MM.1S (cell line): ENCODE data around the gene GRXCR1.
A peak's percentile ranks its signal among the peaks of the same experiment; 100 is the strongest.

Experiments used
- DNase-seq: peaks from one replicate; pipeline ENCODE4 v3.0.0-alpha.2; 2015
- H2AFZ ChIP-seq: fragments of 300-600 bp; sonication (generic); 2 replicates; pipeline ENCODE4 v1.6.0; 2016; ENCODE audit warnings: antibody characterized with exemption, low read length
- H3F3A ChIP-seq: fragments of 300-600 bp; sonication (generic); 2 replicates; pipeline ENCODE4 v1.6.1; 2016; ENCODE audit warnings: mild to moderate bottlenecking, antibody characterized with exemption, low read length, moderate library complexity, mixed read lengths; ENCODE audit not compliant: insufficient read depth
- H3K27ac ChIP-seq: fragments of 300-600 bp; sonication (generic); 2 replicates; pipeline ENCODE4 v1.5.1; 2016; ENCODE audit warnings: mild to moderate bottlenecking, low read length
- H3K27me3 ChIP-seq: fragments of 300-600 bp; sonication (generic); replicated peaks from 2 replicates; pipeline ENCODE4 v1.6.0; 2016; ENCODE audit warnings: low read length; ENCODE audit not compliant: insufficient read depth
- H3K36me3 ChIP-seq: fragments of 300-600 bp; sonication (generic); replicated peaks from 2 replicates; pipeline ENCODE4 v1.6.1; 2016; ENCODE audit warnings: mild to moderate bottlenecking, low read length, mixed read lengths; ENCODE audit not compliant: insufficient read depth
- H3K4me1 ChIP-seq: fragments of 300-600 bp; sonication (generic); 2 replicates; pipeline ENCODE4 v1.6.1; 2016; ENCODE audit warnings: low read length, mixed read lengths
- H3K4me2 ChIP-seq: fragments of 300-600 bp; sonication (generic); 2 replicates; pipeline ENCODE4 v1.6.0; 2016; ENCODE audit warnings: low read depth, low read length
- H3K4me3 ChIP-seq: fragments of 300-600 bp; sonication (generic); 2 replicates; pipeline ENCODE4 v1.5.1; 2016; ENCODE audit warnings: low read length, mixed read lengths
- H3K79me2 ChIP-seq: fragments of 300-600 bp; sonication (generic); 2 replicates; pipeline ENCODE4 v1.6.1; 2016; ENCODE audit warnings: mixed run types, low read length, mixed read lengths
- H3K9ac ChIP-seq: fragments of 300-600 bp; sonication (generic); 2 replicates; pipeline ENCODE4 v1.6.1; 2016; ENCODE audit warnings: low read length, mixed read lengths
- H3K9me2 ChIP-seq: fragments of 300-600 bp; sonication (generic); replicated peaks from 2 replicates; pipeline ENCODE4 v1.6.1; 2016; ENCODE audit warnings: mild to moderate bottlenecking, low read length, mixed read lengths; ENCODE audit not compliant: insufficient read depth
- H3K9me3 ChIP-seq: fragments of 300-600 bp; sonication (generic); replicated peaks from 2 replicates; pipeline ENCODE4 v1.6.1; 2016; ENCODE audit warnings: mild to moderate bottlenecking, low read length, mixed read lengths; ENCODE audit not compliant: insufficient read depth
- H4K20me1 ChIP-seq: fragments of 300-600 bp; sonication (generic); 2 replicates; pipeline ENCODE4 v1.6.1; 2016; ENCODE audit warnings: mild to moderate bottlenecking, low read length, moderate library complexity, mixed read lengths; ENCODE audit not compliant: insufficient read depth
- CTCF ChIP-seq: fragments of 300-600 bp; sonication (generic); IDR thresholded peaks from 2 replicates; pipeline ENCODE4 v1.5.1; 2016; ENCODE audit warnings: antibody characterized with exemption, low read length, mixed read lengths
- EZH2 ChIP-seq: fragments of 300-600 bp; sonication (generic); optimal IDR thresholded peaks from 2 replicates; pipeline ENCODE3; 2017; ENCODE audit warnings: low read depth, mild to moderate bottlenecking, antibody characterized with exemption, low read length, mixed read lengths
- EZH2phosphoT487 ChIP-seq: fragments of 300-600 bp; sonication (generic); IDR thresholded peaks from 2 replicates; pipeline ENCODE4 v1.6.1; 2018; ENCODE audit warnings: antibody characterized with exemption, low read length

GRXCR1 gene

GRCh38 chr4:42892413-42892812, at the start of gene GRXCR1:
GRXCR1 (plus strand) TSS chr4:42892713; CDS start chr4:42893267, 554 bp downstream.
- Histone ChIP-seq H3K4me2 (no peak within 1 kb of the TSS), H3K9me3 (no peaks in the 10 kb centered on the region), H3K36me3 (no peaks in the 10 kb centered on the region), H3K27me3 (no peaks in the 10 kb centered on the region), H3K9ac (no peak within 1 kb of the TSS), H3K4me3 (no peak within 1 kb of the TSS), H3K9me2 (no peaks in the 10 kb centered on the region), H3K4me1 (no peaks in the 10 kb centered on the region), H2AFZ (no peak within 1 kb of the TSS), H3K27ac (no peak within 1 kb of the TSS), H3F3A (no peaks in the 10 kb centered on the region), H4K20me1 (no peaks in the 10 kb centered on the region), H3K79me2 (no peaks in the 10 kb centered on the region)
- no peak for TF ChIP-seq EZH2
- no peak for TF ChIP-seq EZH2phosphoT487
- no peak for TF ChIP-seq CTCF
- DNase-seq = no peak

DNA sequence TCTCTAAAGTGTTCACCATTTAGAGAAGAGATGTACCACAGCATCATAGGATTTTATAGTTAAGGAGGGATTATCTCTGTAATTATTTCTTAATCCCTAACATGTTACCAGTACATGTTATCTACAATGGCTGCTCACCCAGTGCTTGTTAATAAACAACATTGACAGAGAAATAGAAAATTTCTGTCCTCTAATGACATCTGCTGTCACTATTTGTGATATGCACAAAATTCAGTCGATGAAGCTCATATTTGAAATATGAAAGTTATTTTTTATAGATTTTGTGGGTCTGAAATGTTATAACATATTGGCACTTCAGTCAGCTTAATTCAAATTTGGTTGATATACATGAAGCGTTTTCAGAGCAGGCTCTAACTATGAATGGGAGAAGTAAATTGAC, 48.8 kb upstream of the GRXCR1 start:
- Histone ChIP-seq H3K9me2 (no peaks in the 10 kb centered on the region), H2AFZ (no peak overlapping the region), H3F3A (no peaks in the 10 kb centered on the region), H3K9ac (no peak overlapping the region), H4K20me1 (no peaks in the 10 kb centered on the region), H3K4me3 (no peak overlapping the region), H3K27ac (no peak overlapping the region), H3K4me2 (no peak overlapping the region), H3K4me1 (no peaks in the 10 kb centered on the region), H3K27me3 (no peaks in the 10 kb centered on the region), H3K36me3 (no peaks in the 10 kb centered on the region), H3K79me2 (no peaks in the 10 kb centered on the region), H3K9me3 (no peaks in the 10 kb centered on the region)
- TF ChIP-seq EZH2 = no peak
- TF ChIP-seq CTCF = 0 out of 2 replicates have a peak, but pooled peaks have one; percentile 5
- DNase-seq = no peak

DNA sequence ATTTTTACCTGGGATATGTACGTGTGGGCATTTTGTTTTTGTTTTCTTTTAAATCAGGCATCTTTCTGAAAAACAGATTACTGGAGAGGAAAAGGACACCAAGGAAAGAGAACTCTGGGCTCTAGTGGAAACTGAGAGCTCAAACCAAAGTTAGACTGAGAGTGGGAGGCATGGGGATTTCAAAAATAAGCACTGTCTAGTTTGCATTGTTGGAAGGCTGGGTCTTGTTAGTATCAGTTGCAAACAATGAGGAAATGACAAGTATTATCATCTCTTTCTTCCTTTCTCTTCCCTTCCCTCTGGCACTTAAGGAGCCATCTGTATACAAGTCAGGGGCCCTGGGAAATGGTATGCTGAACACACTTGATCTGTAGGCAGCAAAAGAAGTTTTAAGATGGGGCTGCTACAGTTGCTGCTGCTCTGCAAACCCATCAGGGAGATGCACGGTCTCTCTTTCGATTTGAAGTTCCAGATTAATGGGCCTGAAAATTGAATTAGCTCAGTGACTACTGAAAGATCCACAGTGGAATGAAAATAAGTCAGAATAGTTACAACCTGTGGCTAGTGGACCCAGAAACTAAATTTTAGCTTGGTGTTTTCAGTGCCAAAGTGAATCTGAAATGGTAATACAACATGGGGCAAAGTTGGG, 48.0 kb upstream of the GRXCR1 start:
- no peaks in the 10 kb centered on the region for H3K79me2 ChIP-seq
- DNase-seq = no peak
- H3K36me3 ChIP-seq = no peaks in the 10 kb centered on the region
- no peaks in the 10 kb centered on the region for H3K9me3 ChIP-seq
- TF ChIP-seq EZH2phosphoT487 = no peak
- no peak for TF ChIP-seq CTCF
- no peak for TF ChIP-seq EZH2
- H3K4me3 ChIP-seq = no peak overlapping the region
- no peaks in the 10 kb centered on the region for H3K9me2 ChIP-seq
- no peak overlapping the region for H2AFZ ChIP-seq
- no peak overlapping the region for H3K27ac ChIP-seq
- no peak overlapping the region for H3K9ac ChIP-seq
- H3K4me2 ChIP-seq = no peak overlapping the region
- no peaks in the 10 kb centered on the region for H4K20me1 ChIP-seq
- no peaks in the 10 kb centered on the region for H3K27me3 ChIP-seq
- no peaks in the 10 kb centered on the region for H3F3A ChIP-seq
- no peaks in the 10 kb centered on the region for H3K4me1 ChIP-seq
